ENCODE measurements around the gene HBD. TPM values are rescaled to one million over a fixed set of nuclear protein-coding genes. Genes with fewer than 3 reads are reported as not detected.
"Not testable (repeated sequence)": the region's sequence is repeated elsewhere in the genome, so short reads cannot be mapped to it uniquely, and the experiment has no call there.

Gene HBD
- total RNA-seq, 1 donor from 2014 or later = 2.1 TPM

GRCh38 chr11:5254023-5254422 lies 19.7 kb upstream of the HBD start:
- DNase-seq (ENCODE audit: low spot score); ATAC-seq: not testable (repeated sequence)

GRCh38 chr11:5253440-5253839 lies 19.2 kb upstream of the HBD start:
- ATAC-seq; DNase-seq (ENCODE audit: low spot score): not testable (repeated sequence)

- ATAC-seq (no peak), DNase-seq (ENCODE audit: low spot score) (no peak)
These were observed 18.6 kb upstream of the HBD start for GRCh38 chr11:5252919-5253265.

- no peak for DNase-seq (ENCODE audit: low spot score)
- no peak for ATAC-seq
These were observed 18.1 kb upstream of the HBD start for GRCh38 chr11:5252192-5252918.

GRCh38 chr11:5251746-5252145 lies 17.5 kb upstream of the HBD start:
- no peak for DNase-seq (ENCODE audit: low spot score)
- no peak for ATAC-seq

- ATAC-seq = no peak
- no peak for DNase-seq (ENCODE audit: low spot score)
These were observed 16.4 kb upstream of the HBD start for GRCh38 chr11:5250543-5251204.

- ATAC-seq = peak; percentile 36
- DNase-seq (ENCODE audit: low spot score) = not testable (repeated sequence)
These were observed 15.6 kb upstream of the HBD start, which contains the start of gene HBG1 for GRCh38 chr11:5249807-5250396. Gene HBG1 (minus strand): TSS chr11:5249857. CDS start chr11:5249804, 53 bp downstream.

- not testable (repeated sequence) for ATAC-seq; DNase-seq (ENCODE audit: low spot score)
These were observed 14.2 kb upstream of the HBD start for GRCh38 chr11:5248498-5248897.

GRCh38 chr11:5247472-5248192 lies 13.3 kb upstream of the HBD start:
- DNase-seq (ENCODE audit: low spot score) (no peak), ATAC-seq (no peak)

- DNase-seq (ENCODE audit: low spot score) (no peak), ATAC-seq (no peak)
These were observed 12.6 kb upstream of the HBD start for GRCh38 chr11:5246772-5247471.

GRCh38 chr11:5245155-5245554 lies 10.9 kb upstream of the HBD start:
- ATAC-seq (no peak), DNase-seq (ENCODE audit: low spot score) (no peak)

- DNase-seq (ENCODE audit: low spot score) (no peak), ATAC-seq (no peak)
These were observed 9.5 kb upstream of the HBD start for GRCh38 chr11:5243816-5244180.

- ATAC-seq (no peak), DNase-seq (ENCODE audit: low spot score) (no peak)
These were observed 8.9 kb upstream of the HBD start for GRCh38 chr11:5242933-5243815.

- DNase-seq (ENCODE audit: low spot score) (no peak), ATAC-seq (no peak)
These were observed 7.9 kb upstream of the HBD start for GRCh38 chr11:5242208-5242607.

- DNase-seq (ENCODE audit: low spot score) = no peak
- no peak for ATAC-seq
These were observed 7.2 kb upstream of the HBD start for GRCh38 chr11:5241458-5241857.

- no peak for ATAC-seq
These were observed 6.2 kb upstream of the HBD start for GRCh38 chr11:5240458-5240857.

GRCh38 chr11:5240056-5240455 lies 5.8 kb upstream of the HBD start:
- DNase-seq (ENCODE audit: low spot score) (no peak), ATAC-seq (no peak)

More at GRCh38 chr11:5240458-5240857, 6.2 kb upstream of the HBD start:
- DNase-seq (ENCODE audit: low spot score) = no peak

GRCh38 chr11:5239046-5239445 lies 4.8 kb upstream of the HBD start:
- ATAC-seq = no peak

GRCh38 chr11:5238486-5238885 lies 4.2 kb upstream of the HBD start:
- no peak for ATAC-seq
- DNase-seq (ENCODE audit: low spot score) = no peak

More at GRCh38 chr11:5239046-5239445, 4.8 kb upstream of the HBD start:
- no peak for DNase-seq (ENCODE audit: low spot score)

- no peak for ATAC-seq
These were observed 3.1 kb upstream of the HBD start for GRCh38 chr11:5237420-5237819.

More at GRCh38 chr11:5237420-5237819, 3.1 kb upstream of the HBD start:
- DNase-seq (ENCODE audit: low spot score) = no peak
